ENCODE results near the gene FOLR3.
"Not testable (repeated sequence)": the region's sequence is repeated elsewhere in the genome, so short reads cannot be mapped to it uniquely, and the experiment has no call there.

FOLR3 gene

DNA sequence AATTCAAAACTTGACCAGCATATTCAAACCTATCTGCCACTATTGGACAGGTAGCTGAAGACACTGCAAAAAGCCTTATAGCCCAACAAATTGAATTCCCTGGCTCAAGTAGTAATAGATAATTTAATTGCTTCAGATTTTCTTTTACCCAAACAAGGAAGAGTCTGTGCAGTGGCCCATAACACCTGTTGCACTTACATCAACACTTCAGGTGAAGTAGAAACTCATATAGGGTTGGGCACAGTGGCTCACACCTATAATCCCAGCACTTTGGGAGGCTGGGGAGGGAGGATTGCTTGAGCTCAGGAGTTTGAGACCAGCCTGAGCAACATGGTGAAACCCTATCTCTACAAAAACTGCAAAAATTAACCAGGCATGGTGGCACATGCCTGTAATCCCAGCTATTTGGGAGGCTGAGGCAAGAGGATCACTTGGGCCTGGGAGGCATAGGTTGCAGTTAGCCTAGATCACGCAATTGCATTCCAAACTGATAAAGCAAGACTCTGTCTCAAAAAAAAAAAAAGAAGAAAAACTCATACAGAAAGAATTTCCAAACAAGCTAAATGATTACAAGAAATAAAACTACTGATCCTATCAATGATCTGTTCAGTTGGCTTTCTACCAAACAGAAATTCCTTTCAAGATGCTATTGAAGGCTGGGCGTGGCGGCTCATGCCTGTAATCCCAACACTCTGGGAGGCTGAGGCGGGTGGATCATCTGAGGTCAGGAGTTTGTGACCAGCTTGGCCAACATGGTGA lies 9.5 kb downstream of the FOLR3 start:
- TF ChIP-seq POLR2A (IDR thresholded peaks at IDR 0.05; ENCODE audit: extremely low read depth, insufficient read length) (no peak), MYC (IDR thresholded peaks at IDR 0.05; ENCODE audit: low read depth, low read length) (no peak)
- TF ChIP-seq, protein P1, sequence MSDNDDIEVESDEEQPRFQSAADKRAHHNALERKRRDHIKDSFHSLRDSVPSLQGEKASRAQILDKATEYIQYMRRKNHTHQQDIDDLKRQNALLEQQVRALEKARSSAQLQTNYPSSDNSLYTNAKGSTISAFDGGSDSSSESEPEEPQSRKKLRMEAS (IDR thresholded peaks at IDR 0.05; ENCODE audit: low read depth, low read length) = no peak
- TF ChIP-seq, protein P2, sequence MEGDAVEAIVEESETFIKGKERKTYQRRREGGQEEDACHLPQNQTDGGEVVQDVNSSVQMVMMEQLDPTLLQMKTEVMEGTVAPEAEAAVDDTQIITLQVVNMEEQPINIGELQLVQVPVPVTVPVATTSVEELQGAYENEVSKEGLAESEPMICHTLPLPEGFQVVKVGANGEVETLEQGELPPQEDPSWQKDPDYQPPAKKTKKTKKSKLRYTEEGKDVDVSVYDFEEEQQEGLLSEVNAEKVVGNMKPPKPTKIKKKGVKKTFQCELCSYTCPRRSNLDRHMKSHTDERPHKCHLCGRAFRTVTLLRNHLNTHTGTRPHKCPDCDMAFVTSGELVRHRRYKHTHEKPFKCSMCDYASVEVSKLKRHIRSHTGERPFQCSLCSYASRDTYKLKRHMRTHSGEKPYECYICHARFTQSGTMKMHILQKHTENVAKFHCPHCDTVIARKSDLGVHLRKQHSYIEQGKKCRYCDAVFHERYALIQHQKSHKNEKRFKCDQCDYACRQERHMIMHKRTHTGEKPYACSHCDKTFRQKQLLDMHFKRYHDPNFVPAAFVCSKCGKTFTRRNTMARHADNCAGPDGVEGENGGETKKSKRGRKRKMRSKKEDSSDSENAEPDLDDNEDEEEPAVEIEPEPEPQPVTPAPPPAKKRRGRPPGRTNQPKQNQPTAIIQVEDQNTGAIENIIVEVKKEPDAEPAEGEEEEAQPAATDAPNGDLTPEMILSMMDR (IDR thresholded peaks at IDR 0.05; ENCODE audit: low read depth, low read length) = no peak
- H3K4me3 ChIP-seq (ENCODE audit: low read depth, low read length) = no peak overlapping the region
- DNase-seq (ENCODE audit: low read depth) = no peak

DNA sequence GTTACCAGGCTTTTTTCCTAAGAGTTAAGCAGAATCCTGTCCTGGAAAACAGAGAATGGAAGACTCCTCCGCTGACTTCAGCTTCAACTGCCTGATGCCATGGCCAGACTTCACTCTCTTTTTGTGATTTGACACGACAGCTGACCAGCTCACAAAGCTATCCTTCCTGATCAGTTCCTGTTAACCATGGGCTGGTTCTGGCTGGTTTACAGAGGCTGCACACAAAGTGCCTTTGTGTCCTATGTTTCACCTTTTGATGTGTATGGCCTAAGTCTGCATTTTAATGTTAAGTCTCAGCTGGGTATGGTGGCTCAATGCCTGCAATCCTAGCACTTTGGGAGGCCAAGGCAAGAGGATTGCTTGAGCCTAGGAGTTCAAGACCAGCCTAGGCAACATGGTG lies 11.1 kb downstream of the FOLR3 start:
- no peak overlapping the region for H3K4me3 ChIP-seq (ENCODE audit: low read depth, low read length)
- TF ChIP-seq POLR2A (IDR thresholded peaks at IDR 0.05; ENCODE audit: extremely low read depth, insufficient read length) (no peak), MYC (IDR thresholded peaks at IDR 0.05; ENCODE audit: low read depth, low read length) (no peak)
- TF ChIP-seq, protein P2 (IDR thresholded peaks at IDR 0.05; ENCODE audit: low read depth, low read length) = no peak
- TF ChIP-seq, protein P1 (IDR thresholded peaks at IDR 0.05; ENCODE audit: low read depth, low read length) = no peak
- DNase-seq (ENCODE audit: low read depth) = no peak

DNA sequence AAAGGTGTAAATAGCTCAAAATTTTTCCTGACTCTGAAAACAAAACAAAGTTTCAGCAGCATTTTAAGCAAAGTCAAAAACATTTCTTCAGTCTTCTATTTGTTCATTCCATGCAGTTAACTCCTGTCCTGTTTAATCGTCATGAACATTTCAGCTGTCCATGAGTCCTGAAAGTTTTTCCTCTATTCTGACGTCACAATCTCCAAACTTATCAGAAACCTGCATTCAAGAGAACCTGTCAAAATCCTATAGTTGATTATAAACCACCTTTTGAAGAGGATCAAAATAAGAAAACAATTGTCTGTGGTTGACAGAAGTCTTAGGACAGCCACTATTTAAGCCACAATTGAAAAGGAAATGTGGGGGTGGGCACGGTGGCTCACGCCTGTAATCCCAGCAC lies 15.4 kb downstream of the FOLR3 start:
- no peak for TF ChIP-seq MYC (IDR thresholded peaks at IDR 0.05; ENCODE audit: low read depth, low read length)
- TF ChIP-seq POLR2A (IDR thresholded peaks at IDR 0.05; ENCODE audit: extremely low read depth, insufficient read length) = no peak
- TF ChIP-seq, protein P2 (IDR thresholded peaks at IDR 0.05; ENCODE audit: low read depth, low read length) = no peak
- TF ChIP-seq, protein P1 (IDR thresholded peaks at IDR 0.05; ENCODE audit: low read depth, low read length) = no peak
- DNase-seq (ENCODE audit: low read depth) = no peak
- no peak overlapping the region for H3K4me3 ChIP-seq (ENCODE audit: low read depth, low read length)

DNA sequence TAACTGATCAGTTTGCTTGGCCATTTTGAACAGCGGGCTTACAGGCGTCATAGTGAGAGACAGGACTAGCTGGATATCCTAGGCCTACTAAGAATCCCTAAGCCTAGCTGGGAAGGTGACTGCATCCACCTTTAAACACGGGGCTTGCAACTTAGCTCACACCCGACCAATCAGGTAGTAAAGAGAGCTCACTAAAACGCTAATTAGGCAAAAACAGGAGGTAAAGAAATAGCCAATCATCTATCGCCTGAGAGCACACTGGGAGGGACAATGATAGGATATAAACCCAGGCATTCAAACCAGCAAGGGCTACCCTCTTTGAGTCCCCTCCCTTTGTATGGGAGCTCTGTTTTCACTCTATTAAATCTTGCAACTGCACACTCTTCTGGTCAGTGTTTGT lies 18.3 kb downstream of the FOLR3 start:
- H3K4me3 ChIP-seq (ENCODE audit: low read depth, low read length); DNase-seq (ENCODE audit: low read depth): not testable (repeated sequence)

DNA sequence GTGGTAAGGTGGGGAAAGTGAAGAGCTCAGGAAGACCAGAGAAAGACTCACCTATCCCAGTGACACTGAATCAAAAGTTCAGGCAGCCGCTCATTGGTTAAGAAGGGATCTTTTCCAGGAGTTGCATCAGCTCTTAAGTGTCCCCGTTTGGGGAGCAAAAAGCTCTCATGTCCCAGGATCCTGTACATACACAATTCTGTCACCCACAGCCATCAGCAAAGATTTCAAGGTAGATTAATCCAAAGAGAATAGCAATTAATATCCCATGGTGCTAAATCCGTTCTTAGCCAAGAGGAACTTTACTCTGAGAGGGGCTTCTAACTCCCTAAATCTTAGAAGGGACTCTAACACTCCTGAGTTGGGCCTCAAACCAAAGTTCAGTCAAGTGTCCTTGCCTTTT lies 19.3 kb downstream of the FOLR3 start:
- TF ChIP-seq POLR2A (IDR thresholded peaks at IDR 0.05; ENCODE audit: extremely low read depth, insufficient read length) (no peak), MYC (IDR thresholded peaks at IDR 0.05; ENCODE audit: low read depth, low read length) (no peak)
- TF ChIP-seq, protein P1 (IDR thresholded peaks at IDR 0.05; ENCODE audit: low read depth, low read length) = no peak
- TF ChIP-seq, protein P2 (IDR thresholded peaks at IDR 0.05; ENCODE audit: low read depth, low read length) = no peak
- DNase-seq (ENCODE audit: low read depth) = no peak
- no peak overlapping the region for H3K4me3 ChIP-seq (ENCODE audit: low read depth, low read length)

DNA sequence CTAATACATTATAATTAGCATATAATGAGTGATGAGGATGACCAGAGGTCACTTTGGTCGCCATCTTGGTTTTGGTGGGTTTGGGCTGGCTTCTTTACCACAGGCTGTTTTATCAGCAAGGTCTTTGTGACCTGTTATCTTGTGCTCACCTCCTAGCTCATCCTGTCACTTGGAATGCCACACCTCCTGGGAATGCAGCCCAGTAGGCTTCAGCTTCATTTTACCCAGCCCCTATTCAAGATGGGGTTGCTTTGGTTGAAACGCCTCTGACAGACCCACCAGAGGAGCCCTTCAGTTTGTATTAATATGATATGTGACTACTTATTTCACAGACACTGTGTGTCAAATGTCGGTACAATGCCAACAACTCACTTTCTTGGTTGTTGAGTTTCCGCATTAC lies 20.2 kb downstream of the FOLR3 start:
- TF ChIP-seq MYC (IDR thresholded peaks at IDR 0.05; ENCODE audit: low read depth, low read length) = no peak
- TF ChIP-seq, protein P1 (IDR thresholded peaks at IDR 0.05; ENCODE audit: low read depth, low read length) = no peak
- no peak for DNase-seq (ENCODE audit: low read depth)
- H3K4me3 ChIP-seq (ENCODE audit: low read depth, low read length) = no peak overlapping the region

DNA sequence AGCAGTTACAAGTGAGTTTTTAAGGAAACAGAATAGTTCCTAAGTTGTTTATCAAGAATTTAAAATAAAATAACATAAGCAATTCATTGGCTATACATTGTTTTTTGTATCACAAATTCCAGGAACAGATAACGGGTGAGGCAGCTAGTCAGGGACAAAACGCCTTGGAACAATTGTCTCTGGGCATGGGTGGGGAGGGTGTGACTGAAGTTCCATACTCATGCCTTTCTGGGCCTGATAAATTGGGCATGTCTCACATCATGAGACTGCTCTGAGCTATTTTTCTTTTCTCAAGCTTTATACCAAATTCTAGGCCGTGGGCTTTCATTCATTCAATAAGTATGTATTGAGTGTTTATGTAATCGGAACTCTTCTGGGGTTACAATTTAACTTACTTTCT lies 21.6 kb downstream of the FOLR3 start:
- H3K4me3 ChIP-seq (ENCODE audit: low read depth, low read length) = no peak overlapping the region
- TF ChIP-seq MYC (IDR thresholded peaks at IDR 0.05; ENCODE audit: low read depth, low read length) (no peak), POLR2A (IDR thresholded peaks at IDR 0.05; ENCODE audit: extremely low read depth, insufficient read length) (no peak)
- TF ChIP-seq, protein P1 (IDR thresholded peaks at IDR 0.05; ENCODE audit: low read depth, low read length) = no peak
- TF ChIP-seq, protein P2 (IDR thresholded peaks at IDR 0.05; ENCODE audit: low read depth, low read length) = no peak
- DNase-seq (ENCODE audit: low read depth) = no peak

Data from NB4 (cell line).